Measurements from ENCODE around the gene CIAO2A.
A peak's percentile ranks its signal among the peaks of the same experiment; 100 is the strongest.

CIAO2A gene

GRCh38 chr15:64092075-64092820 lies 1.4 kb downstream of the CIAO2A start:
- no peak overlapping the region for H4K91ac ChIP-seq (ENCODE audit: low read depth, low read length)
- peaks cover 1 to 5% of the 10 kb centered on the region in 2 experiments for H3K36me3 ChIP-seq (ENCODE audit: control insufficient read depth in 1 of 2, insufficient read depth in 2 of 2, low read length in 2 of 2)
- no peak for DNase-seq
- H2BK12ac ChIP-seq (ENCODE audit: low read length), result no peak overlapping the region
- no peak overlapping the region for H2AK5ac ChIP-seq (ENCODE audit: low read length)
- no peak overlapping the region for H4K12ac ChIP-seq (ENCODE audit: low read depth, low read length)
- no peak overlapping the region for H3K4ac ChIP-seq (ENCODE audit: low read depth, low read length)
- H2AFZ ChIP-seq (ENCODE audit: insufficient read depth, low read length, poor library complexity), result no peak overlapping the region
- no peaks in the 10 kb centered on the region for H3K9me3 ChIP-seq (ENCODE audit: insufficient read depth, low read depth, low read length)
- H4K8ac ChIP-seq (ENCODE audit: low read depth, low read length), result no peak overlapping the region
- H3K27me3 ChIP-seq (ENCODE audit: insufficient read depth, low read length), result no peaks in the 10 kb centered on the region
- H3K9ac ChIP-seq (ENCODE audit: low read length), result no peak overlapping the region
- no peaks in the 10 kb centered on the region for H3K79me1 ChIP-seq (ENCODE audit: low read length)
- H3K4me3 ChIP-seq (ENCODE audit: low read depth, low read length), result no peak overlapping the region
- no peak overlapping the region for H2BK5ac ChIP-seq (ENCODE audit: low read depth, low read length, poor library complexity)
- H2BK120ac ChIP-seq (ENCODE audit: insufficient read depth, low read length, poor library complexity), result no peak overlapping the region
- H3K4me2 ChIP-seq (ENCODE audit: low read length), result no peak overlapping the region
- H3K14ac ChIP-seq (ENCODE audit: low read length), result no peak overlapping the region
- H3K18ac ChIP-seq (ENCODE audit: low read length), result no peak overlapping the region
- peaks cover 6% of the 10 kb centered on the region for H3K79me2 ChIP-seq (ENCODE audit: control insufficient read depth, insufficient read depth, low read length, poor library complexity)
- no peak overlapping the region for H3K27ac ChIP-seq (ENCODE audit: low read depth, low read length)
- no peak overlapping the region for H3K23ac ChIP-seq (ENCODE audit: low read length)
- H3K4me1 ChIP-seq (ENCODE audit: control insufficient read depth in 1 of 2, insufficient read depth in 2 of 2, low read length in 2 of 2), result peaks cover 2 to 12% of the 10 kb centered on the region in 2 experiments

- no peak for DNase-seq
Measured at GRCh38 chr15:64090527-64090926, 3.1 kb downstream of the CIAO2A start.

GRCh38 chr15:64089543-64090280 lies 3.9 kb downstream of the CIAO2A start:
- Histone ChIP-seq H3K18ac (ENCODE audit: low read length) (no peak overlapping the region), H3K9me3 (ENCODE audit: insufficient read depth, low read depth, low read length) (no peaks in the 10 kb centered on the region), H3K14ac (ENCODE audit: low read length) (no peak overlapping the region), H3K79me2 (ENCODE audit: control insufficient read depth, insufficient read depth, low read length, poor library complexity) (peaks cover 3% of the 10 kb centered on the region), H3K4me3 (ENCODE audit: low read depth, low read length) (no peak overlapping the region), H3K27ac (ENCODE audit: low read depth, low read length) (no peak overlapping the region), H2AK5ac (ENCODE audit: low read length) (no peak overlapping the region), H3K4me2 (ENCODE audit: low read length) (no peak overlapping the region), H2BK5ac (ENCODE audit: low read depth, low read length, poor library complexity) (no peak overlapping the region), H3K4me1 (ENCODE audit: control insufficient read depth in 1 of 2, insufficient read depth in 2 of 2, low read length in 2 of 2) (peaks cover 0 to 6% of the 10 kb centered on the region in 2 experiments), H3K23ac (ENCODE audit: low read length) (no peak overlapping the region), H3K9ac (ENCODE audit: low read length) (no peak overlapping the region), H3K27me3 (ENCODE audit: insufficient read depth, low read length) (no peaks in the 10 kb centered on the region), H4K8ac (ENCODE audit: low read depth, low read length) (no peak overlapping the region), H2BK120ac (ENCODE audit: insufficient read depth, low read length, poor library complexity) (no peak overlapping the region), H4K91ac (ENCODE audit: low read depth, low read length) (no peak overlapping the region), H3K79me1 (ENCODE audit: low read length) (no peaks in the 10 kb centered on the region), H4K12ac (ENCODE audit: low read depth, low read length) (no peak overlapping the region), H2BK12ac (ENCODE audit: low read length) (no peak overlapping the region), H2AFZ (ENCODE audit: insufficient read depth, low read length, poor library complexity) (no peak overlapping the region), H3K4ac (ENCODE audit: low read depth, low read length) (no peak overlapping the region), H3K36me3 (ENCODE audit: control insufficient read depth in 1 of 2, insufficient read depth in 2 of 2, low read length in 2 of 2) (peaks cover 3 to 7% of the 10 kb centered on the region in 2 experiments)
- WGBS (ENCODE audit: extremely low coverage, insufficient coverage, insufficient read length), result no CpG with 5 or more reads among the region's 12 CpGs
- DNase-seq, result peak in 1 of 2 donors; percentile 14

More at GRCh38 chr15:64090527-64090926, 3.1 kb downstream of the CIAO2A start:
- Histone ChIP-seq H2AK5ac (ENCODE audit: low read length) (no peak overlapping the region), H3K9ac (ENCODE audit: low read length) (no peak overlapping the region), H3K27ac (ENCODE audit: low read depth, low read length) (no peak overlapping the region), H3K4me3 (ENCODE audit: low read depth, low read length) (no peak overlapping the region), H3K4me1 (ENCODE audit: control insufficient read depth in 1 of 2, insufficient read depth in 2 of 2, low read length in 2 of 2) (peaks cover 2 to 6% of the 10 kb centered on the region in 2 experiments), H3K27me3 (ENCODE audit: insufficient read depth, low read length) (no peaks in the 10 kb centered on the region), H2AFZ (ENCODE audit: insufficient read depth, low read length, poor library complexity) (no peak overlapping the region), H3K36me3 (ENCODE audit: control insufficient read depth in 1 of 2, insufficient read depth in 2 of 2, low read length in 2 of 2) (peaks cover 2 to 5% of the 10 kb centered on the region in 2 experiments), H3K23ac (ENCODE audit: low read length) (no peak overlapping the region), H4K91ac (ENCODE audit: low read depth, low read length) (no peak overlapping the region), H2BK12ac (ENCODE audit: low read length) (no peak overlapping the region), H3K9me3 (ENCODE audit: insufficient read depth, low read depth, low read length) (no peaks in the 10 kb centered on the region), H2BK120ac (ENCODE audit: insufficient read depth, low read length, poor library complexity) (no peak overlapping the region), H3K14ac (ENCODE audit: low read length) (no peak overlapping the region), H4K8ac (ENCODE audit: low read depth, low read length) (no peak overlapping the region), H3K4ac (ENCODE audit: low read depth, low read length) (no peak overlapping the region), H3K18ac (ENCODE audit: low read length) (no peak overlapping the region), H3K4me2 (ENCODE audit: low read length) (no peak overlapping the region), H4K12ac (ENCODE audit: low read depth, low read length) (no peak overlapping the region), H2BK5ac (ENCODE audit: low read depth, low read length, poor library complexity) (no peak overlapping the region), H3K79me1 (ENCODE audit: low read length) (no peaks in the 10 kb centered on the region), H3K79me2 (ENCODE audit: control insufficient read depth, insufficient read depth, low read length, poor library complexity) (peaks cover 3% of the 10 kb centered on the region)
- no CpG with 5 or more reads among the region's 3 CpGs for WGBS (ENCODE audit: extremely low coverage, insufficient coverage, insufficient read length)

- WGBS (ENCODE audit: extremely low coverage, insufficient coverage, insufficient read length), result no CpG with 5 or more reads among the region's 3 CpGs
- H2BK5ac ChIP-seq (ENCODE audit: low read depth, low read length, poor library complexity), result no peak overlapping the region
- no peak overlapping the region for H3K4me3 ChIP-seq (ENCODE audit: low read depth, low read length)
Measured at GRCh38 chr15:64082757-64083156, 10.9 kb downstream of the CIAO2A start.

More at GRCh38 chr15:64082757-64083156, 10.9 kb downstream of the CIAO2A start:
- H2BK120ac ChIP-seq (ENCODE audit: insufficient read depth, low read length, poor library complexity), result no peak overlapping the region
- no peaks in the 10 kb centered on the region for H3K79me2 ChIP-seq (ENCODE audit: control insufficient read depth, insufficient read depth, low read length, poor library complexity)
- no peak overlapping the region for H2AFZ ChIP-seq (ENCODE audit: insufficient read depth, low read length, poor library complexity)
- H4K91ac ChIP-seq (ENCODE audit: low read depth, low read length), result no peak overlapping the region
- H3K79me1 ChIP-seq (ENCODE audit: low read length), result no peaks in the 10 kb centered on the region
- no peak overlapping the region for H3K18ac ChIP-seq (ENCODE audit: low read length)
- H4K12ac ChIP-seq (ENCODE audit: low read depth, low read length), result no peak overlapping the region
- H3K9ac ChIP-seq (ENCODE audit: low read length), result no peak overlapping the region
- no peak overlapping the region for H3K14ac ChIP-seq (ENCODE audit: low read length)
- H3K4me1 ChIP-seq (ENCODE audit: control insufficient read depth in 1 of 2, insufficient read depth in 2 of 2, low read length in 2 of 2), result no peaks in the 10 kb centered on the region
- no peaks in the 10 kb centered on the region for H3K9me3 ChIP-seq (ENCODE audit: insufficient read depth, low read depth, low read length)
- no peaks in the 10 kb centered on the region for H3K27me3 ChIP-seq (ENCODE audit: insufficient read depth, low read length)
- H3K4ac ChIP-seq (ENCODE audit: low read depth, low read length), result no peak overlapping the region
- DNase-seq, result no peak
- no peak overlapping the region for H4K8ac ChIP-seq (ENCODE audit: low read depth, low read length)
- H3K4me2 ChIP-seq (ENCODE audit: low read length), result no peak overlapping the region
- H2BK12ac ChIP-seq (ENCODE audit: low read length), result no peak overlapping the region
- no peak overlapping the region for H2AK5ac ChIP-seq (ENCODE audit: low read length)
- no peak overlapping the region for H3K27ac ChIP-seq (ENCODE audit: low read depth, low read length)
- peaks cover 5 to 6% of the 10 kb centered on the region in 2 experiments for H3K36me3 ChIP-seq (ENCODE audit: control insufficient read depth in 1 of 2, insufficient read depth in 2 of 2, low read length in 2 of 2)
- H3K23ac ChIP-seq (ENCODE audit: low read length), result no peak overlapping the region

All from trophoblast cell (in vitro differentiated cells and primary cell).